Measurements from ENCODE around the gene COL28A1.
"Not testable (repeated sequence)": the region's sequence is repeated elsewhere in the genome, so short reads cannot be mapped to it uniquely, and the experiment has no call there.

The COL28A1 gene

GRCh38 chr7:7516156-7516555, 19.5 kb downstream of the COL28A1 start:
- no peak for DNase-seq

- no peak for DNase-seq
Measured at GRCh38 chr7:7512861-7513597, 22.6 kb downstream of the COL28A1 start.

DNA sequence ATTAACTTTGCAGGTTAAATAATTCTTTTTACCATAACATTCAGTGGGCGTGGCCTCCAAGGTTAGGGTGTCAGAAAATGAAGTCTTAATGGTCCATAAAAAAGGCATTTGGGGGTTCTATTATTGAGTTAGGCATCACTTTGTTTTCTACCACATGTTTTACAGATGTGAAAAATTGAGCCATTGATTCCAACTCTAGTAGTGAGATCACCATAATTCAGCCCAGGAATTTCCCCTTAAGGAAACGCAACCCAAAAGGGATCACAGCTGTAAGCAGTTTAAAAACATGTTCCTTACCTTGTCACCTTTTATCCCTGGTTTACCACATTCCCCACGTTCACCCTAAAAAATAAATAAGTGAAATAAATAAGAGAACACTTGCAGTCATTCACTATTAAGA, 24.9 kb downstream of the COL28A1 start:
- no peak for DNase-seq

DNA sequence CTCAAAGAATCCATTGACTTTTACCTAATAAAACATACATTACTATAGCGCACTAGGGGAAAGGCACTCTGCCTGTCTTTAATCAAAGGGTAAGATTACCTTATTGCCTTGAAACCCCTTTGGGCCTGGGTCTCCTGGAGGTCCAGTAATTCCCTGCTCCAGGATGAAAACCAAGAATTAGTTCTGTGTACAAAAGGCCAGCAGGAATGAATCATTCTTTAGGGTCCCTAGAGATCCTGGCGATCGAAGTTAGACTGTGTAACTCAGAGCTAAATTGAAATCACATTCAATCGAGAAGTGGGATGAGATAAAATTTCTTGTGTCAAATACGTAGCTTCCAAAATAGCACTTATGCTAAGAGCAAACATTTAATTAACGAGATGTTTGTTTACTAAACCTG, 29.8 kb downstream of the COL28A1 start:
- no peak for DNase-seq

GRCh38 chr7:7504910-7505704, 30.6 kb downstream of the COL28A1 start:
- no peak for DNase-seq

- no peak for DNase-seq
Measured at GRCh38 chr7:7499892-7500291, 35.8 kb downstream of the COL28A1 start.

DNA sequence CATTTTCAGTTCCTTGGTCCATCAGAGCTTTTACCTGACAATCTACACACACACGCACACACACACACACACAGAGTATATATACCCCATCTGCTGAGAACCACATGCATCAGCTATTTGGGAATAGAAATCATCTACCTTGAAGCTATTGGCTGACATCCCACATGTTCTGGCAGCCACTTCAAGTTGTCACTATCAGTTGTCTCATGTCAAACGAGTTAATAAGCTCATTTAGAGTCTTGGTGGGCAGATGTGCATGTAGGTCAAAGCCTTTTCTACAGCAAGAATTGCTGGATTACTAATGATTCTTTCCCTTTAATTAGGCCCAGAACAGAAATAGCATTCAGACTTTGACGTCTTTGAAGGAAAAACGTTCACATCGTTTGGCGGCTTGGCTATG, 36.8 kb downstream of the COL28A1 start:
- no peak for DNase-seq

- DNase-seq: no peak
Measured at GRCh38 chr7:7496311-7496710, 39.4 kb downstream of the COL28A1 start.

- DNase-seq: no peak
Measured at GRCh38 chr7:7495171-7495570, 40.5 kb downstream of the COL28A1 start.

GRCh38 chr7:7491044-7491443, 44.6 kb downstream of the COL28A1 start:
- no peak for DNase-seq

- no peak for DNase-seq
Measured at GRCh38 chr7:7490003-7490402, 45.7 kb downstream of the COL28A1 start.

DNA sequence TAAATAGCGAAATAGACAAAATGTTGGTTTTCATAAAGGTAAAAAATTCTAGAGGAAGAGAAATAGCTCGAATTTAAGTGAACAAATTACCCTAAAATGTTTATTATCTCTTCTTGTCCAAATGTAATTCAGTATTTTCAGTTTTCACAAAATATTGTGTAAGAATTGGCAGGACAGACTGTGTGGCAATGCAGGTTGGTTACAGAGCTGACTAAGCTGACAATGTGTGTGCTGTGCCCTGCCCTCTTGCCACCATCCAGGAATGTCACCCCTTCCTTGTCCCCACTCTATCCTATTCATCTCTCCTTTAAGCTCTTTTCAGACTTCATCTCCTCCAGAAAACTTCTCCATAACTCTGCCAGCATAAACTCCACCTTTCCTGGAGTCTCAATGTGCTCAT, 46.1 kb downstream of the COL28A1 start:
- no peak for DNase-seq

DNA sequence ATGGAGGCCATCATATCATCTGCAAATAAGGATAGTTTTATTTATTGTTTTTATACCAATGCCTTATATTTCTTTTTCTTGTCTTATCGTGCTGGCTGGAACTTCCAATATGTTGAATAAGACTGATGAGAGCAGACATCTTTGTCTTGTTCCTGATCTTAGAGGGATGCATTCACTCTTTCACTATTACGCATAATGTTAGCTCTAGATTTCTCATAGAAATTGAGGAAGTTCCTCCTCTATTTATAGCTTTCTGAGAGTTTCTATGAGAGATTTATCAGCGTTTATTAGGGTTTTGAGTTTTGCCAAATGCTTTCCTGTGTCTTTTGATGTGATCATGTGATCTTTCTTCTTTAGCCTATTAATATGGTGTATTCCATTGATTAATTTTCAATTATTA, 49.3 kb downstream of the COL28A1 start:
- DNase-seq: no peak

DNA sequence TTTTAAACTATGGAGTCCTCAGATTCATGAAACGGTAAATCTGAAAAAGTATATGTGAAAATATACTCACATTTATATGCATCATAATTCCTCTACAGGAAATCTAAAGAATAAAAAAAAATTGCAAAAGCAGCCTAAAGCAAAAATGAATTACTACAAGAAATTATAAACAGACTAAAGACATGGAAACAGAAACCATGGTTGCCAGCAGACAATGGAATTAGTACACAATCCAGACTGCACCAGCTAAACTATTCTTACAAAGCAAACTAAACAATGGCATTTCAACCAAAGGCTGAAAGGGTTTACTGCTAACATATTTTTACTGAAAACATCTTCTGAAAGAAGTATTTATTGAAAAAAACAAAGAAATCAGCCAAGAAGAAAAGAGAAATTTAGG, 51.6 kb downstream of the COL28A1 start:
- no peak for DNase-seq

GRCh38 chr7:7481802-7482201, 53.9 kb downstream of the COL28A1 start:
- no peak for DNase-seq

DNA sequence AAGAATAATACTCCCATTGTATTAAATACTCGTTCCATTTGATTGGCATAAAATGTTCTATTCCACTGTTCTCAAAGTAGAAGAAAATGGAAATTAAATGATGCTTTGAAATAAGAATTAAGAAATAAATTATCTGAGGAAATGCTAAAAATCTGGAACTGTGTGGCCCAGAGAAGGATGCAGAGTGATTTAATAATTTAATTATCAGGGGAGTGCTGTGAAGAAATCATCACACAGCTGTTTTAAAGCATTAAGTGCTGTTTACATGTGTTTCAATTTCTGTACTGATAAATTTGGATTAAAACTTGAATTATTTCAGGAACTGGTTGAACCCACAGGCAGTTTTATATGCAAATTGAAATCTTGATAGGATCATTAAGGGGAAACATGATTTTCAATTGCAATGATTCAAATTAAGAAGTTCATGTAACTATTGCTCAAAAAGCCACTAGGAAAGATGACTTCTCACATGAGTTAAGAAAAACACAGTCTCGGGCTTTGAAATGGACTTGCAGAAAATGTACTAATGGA, 56.3 kb downstream of the COL28A1 start:
- DNase-seq: no peak

DNA sequence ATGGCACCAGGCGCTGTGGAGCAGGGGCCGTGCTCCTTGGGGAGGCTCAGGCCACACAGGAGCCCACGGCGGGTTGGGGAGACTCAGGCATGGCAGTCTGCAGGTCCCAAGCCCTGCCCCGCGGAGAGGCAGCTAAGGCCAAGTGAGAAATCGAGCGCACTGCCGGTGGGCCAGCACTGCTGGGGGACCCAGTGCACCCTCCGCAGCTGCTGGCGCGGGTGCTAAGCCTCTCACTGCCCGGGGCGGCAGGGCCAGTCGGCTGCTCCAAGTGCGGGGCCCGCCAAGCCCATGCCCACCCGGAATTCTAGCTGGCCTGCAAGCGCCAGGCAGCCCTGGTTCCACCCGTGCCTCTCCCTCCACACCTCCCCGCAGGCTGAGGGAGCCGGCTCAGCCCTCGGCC, 57.1 kb downstream of the COL28A1 start:
- DNase-seq: no peak

- not testable (repeated sequence) for DNase-seq
Measured at GRCh38 chr7:7477641-7478040, 58.0 kb downstream of the COL28A1 start.

DNA sequence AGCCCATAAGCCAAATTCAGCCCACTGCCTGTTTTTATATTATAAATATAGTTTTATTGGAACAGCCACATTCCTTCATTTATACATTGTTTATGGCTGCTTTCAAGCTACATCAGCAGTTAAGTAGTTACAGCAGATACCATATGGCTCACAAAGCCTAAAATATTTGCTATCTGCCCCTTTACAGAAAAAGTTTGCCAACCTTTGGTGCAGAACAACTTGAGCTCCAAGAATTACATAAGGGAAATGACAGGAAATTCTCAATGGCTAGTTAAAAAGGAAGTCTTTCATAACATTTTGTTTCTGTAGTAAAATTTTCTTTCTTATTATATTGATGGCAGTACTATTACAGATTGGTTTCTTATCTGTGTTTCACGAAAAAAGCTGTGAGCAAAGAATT, 59.3 kb downstream of the COL28A1 start:
- DNase-seq: no peak

GRCh38 chr7:7475601-7476000, 60.1 kb downstream of the COL28A1 start:
- DNase-seq: no peak

GRCh38 chr7:7474436-7474835, 61.2 kb downstream of the COL28A1 start:
- no peak for DNase-seq

DNA sequence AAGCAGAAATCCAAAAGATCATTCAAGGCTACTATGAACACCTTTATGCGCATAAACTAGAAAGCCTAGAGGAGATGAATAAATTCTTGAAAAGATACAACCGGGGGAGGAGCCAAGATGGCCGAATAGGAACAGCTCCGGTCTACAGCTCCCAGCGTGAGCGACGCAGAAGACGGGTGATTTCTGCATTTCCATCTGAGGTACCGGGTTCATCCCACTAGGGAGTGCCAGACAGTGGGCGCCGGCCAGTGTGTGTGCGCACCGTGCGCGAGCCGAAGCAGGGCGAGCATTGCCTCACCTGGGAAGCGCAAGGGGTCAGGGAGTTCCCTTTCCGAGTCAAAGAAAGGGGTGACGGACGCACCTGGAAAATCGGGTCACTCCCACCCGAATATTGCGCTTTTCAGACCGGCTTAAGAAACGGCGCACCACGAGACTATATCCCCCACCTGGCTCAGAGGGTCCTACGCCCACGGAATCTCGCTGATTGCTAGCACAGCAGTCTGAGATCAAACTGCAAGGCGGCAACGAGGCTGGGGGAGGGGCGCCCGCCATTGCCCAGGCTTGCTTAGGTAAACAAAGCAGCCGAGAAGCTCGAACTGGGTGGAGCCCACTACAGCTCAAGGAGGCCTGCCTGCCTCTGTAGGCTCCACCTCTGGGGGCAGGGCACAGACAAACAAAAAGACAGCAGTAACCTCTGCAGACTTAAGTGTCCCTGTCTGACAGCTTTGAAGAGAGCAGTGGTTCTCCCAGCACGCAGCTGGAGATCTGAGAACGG, 70.5 kb downstream of the COL28A1 start:
- DNase-seq: not testable (repeated sequence)

DNA sequence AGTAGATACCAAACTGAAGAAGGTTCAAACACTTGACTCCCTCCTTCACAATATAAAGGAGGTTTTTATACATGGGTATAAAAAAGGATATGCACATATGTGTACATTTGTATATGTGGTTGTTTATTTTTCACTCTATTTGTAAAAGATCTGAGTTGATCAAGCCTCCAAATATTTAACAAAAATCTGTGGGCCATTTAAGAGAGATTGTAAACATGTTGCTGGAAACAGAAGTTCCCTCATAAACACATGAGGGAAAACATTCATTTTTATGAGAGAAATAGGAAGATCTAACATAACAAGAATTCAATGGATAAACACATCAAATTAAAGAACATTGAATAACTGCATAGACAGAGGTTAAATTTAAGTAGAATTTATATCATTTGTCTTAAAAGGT, 81.7 kb downstream of the COL28A1 start:
- no peak for DNase-seq

All from activated naive CD4-positive, alpha-beta T cell (primary cell).